Spleen (tissue), 11 donors: ENCODE measurements around the gene AFAP1. TPM values are rescaled to one million over a fixed set of nuclear protein-coding genes. Genes with fewer than 3 reads are reported as not detected.

ENCODE experiments used
- DNase-seq: peaks from one replicate; pipeline ENCODE4 v3.0.0-alpha.2; 2020
- H3K27ac ChIP-seq, 8 donors: fragments of 200-600 bp; sonication (generic) in 7 of 8; 1 replicate in 4 of 8; 2 replicates in 4 of 8; pipeline versions ENCODE4 v1.5.0 to v1.8.0; 2016 to 2021; ENCODE audit warnings: inconsistent platforms in 4 of 8, mild to moderate bottlenecking in 4 of 8, moderate library complexity in 1 of 8
- H3K27me3 ChIP-seq, 7 donors: fragments of 200-600 bp; sonication (generic) in 6 of 7; replicated peaks in 1 of 7; 1 replicate in 4 of 7; 2 replicates in 3 of 7; pipeline versions ENCODE4 v1.5.0 to v1.8.0; 2016 to 2021; ENCODE audit warnings: inconsistent platforms in 3 of 7, mild to moderate bottlenecking in 1 of 7
- H3K36me3 ChIP-seq, 6 donors: fragments of 200-600 bp; sonication (generic) in 5 of 6; 1 replicate in 4 of 6; 2 replicates in 2 of 6; pipeline versions ENCODE4 v1.5.0 to v1.8.0; 2016 to 2021; ENCODE audit warnings: inconsistent platforms in 2 of 6
- H3K4me1 ChIP-seq, 6 donors: fragments of 200-600 bp; sonication (generic) in 5 of 6; 1 replicate in 3 of 6; 2 replicates in 3 of 6; pipeline versions ENCODE4 v1.5.0 to v1.8.0; 2016 to 2021; ENCODE audit warnings: inconsistent platforms in 3 of 6
- H3K4me3 ChIP-seq, 8 donors: fragments of 200-600 bp; sonication (generic) in 7 of 8; 1 replicate in 4 of 8; 2 replicates in 4 of 8; pipeline versions ENCODE4 v1.5.0 to v1.8.0; 2016 to 2021; ENCODE audit warnings: inconsistent platforms in 4 of 8, mild to moderate bottlenecking in 4 of 8, moderate library complexity in 2 of 8
- H3K9me3 ChIP-seq, 8 donors: fragments of 200-600 bp; sonication (generic) in 7 of 8; 1 replicate in 4 of 8; 2 replicates in 4 of 8; pipeline versions ENCODE4 v1.5.0 to v1.8.0; 2016 to 2021; ENCODE audit warnings: inconsistent platforms in 4 of 8
- CTCF ChIP-seq, 11 experiments: fragments of 200-600 bp in 7 of 11; fragments of 450-650 bp in 4 of 11; sonication (generic) in 4 of 11; IDR thresholded peaks in 8 of 11; conservative IDR thresholded peaks in 3 of 11; 1 replicate in 7 of 11; 2 replicates in 4 of 11; pipeline versions ENCODE4 v1.4.0 to v1.8.0; 2016 to 2021; ENCODE audit warnings: antibody characterized with exemption in 11 of 11, inconsistent platforms in 4 of 11, mild to moderate bottlenecking in 1 of 11
- POLR2A ChIP-seq, 3 donors: fragments of 450-650 bp; IDR thresholded peaks; one replicate each; pipeline ENCODE4 v1.5.1; 2017; ENCODE audit warnings: antibody characterized with exemption in 3 of 3, mild to moderate bottlenecking in 1 of 3
- POLR2AphosphoS5 ChIP-seq, 3 donors: sonication (generic); formaldehyde crosslinking; IDR thresholded peaks; one replicate each; pipeline ENCODE4 v1.5.1; 2017; ENCODE audit warnings: antibody characterized with exemption in 3 of 3
- WGBS, 5 donors: extraction: QIAGEN DNeasy Blood & Tissue Kit in 3 of 5; methylation state at CpG; one replicate each; pipeline versions ENCODE4 v1.1.5 to v1.1.7; 2013 to 2018; 5-methylcytosine and 5-hydroxymethylcytosine counted together
- intact Hi-C: fragments of 100-400 bp; cut with DNase I; formaldehyde crosslinking; loops from one replicate; pipeline ENCODE4 v1.15.0; 2023; ENCODE audit warnings: low total_unique reads
- polyA plus RNA-seq, 3 donors: library from polyadenylated mRNA; stranded (reverse); fragments of 200-250 nt; gene quantifications; one replicate each; pipeline ENCODE4 v1.2.1, GENCODE V29; 2013
- total RNA-seq, 7 donors: library from RNA; depleted of rRNA in 3 of 7; stranded (reverse); fragments of >200 nt in 3 of 7; fragmentation: NEBNext Ultra II Directional in 4 of 7; extraction: Animal tissue kit (Norgen Biotek cat#: 25700) in 4 of 7; gene quantifications; one replicate each; pipeline versions ENCODE4 v1.1.0 to v1.2.1, GENCODE V29; 2016 to 2021
- donor health status: healthy with polysubstance abuse.
- donor health status: DM: no; HTN: no; CAD: no; lungs with moderate emphysema.
- donor health status: DM: no; HTN: no; CAD: no.
- donor health status: Bipolar disorder and iron deficiency.
- donor health status: healthy.
- donor health status: DM: no; HTN: no; CAD: no.
- donor health status: DM: yes; HTN: yes; CAD: no.

Gene AFAP1
- total and polyA plus RNA-seq, 10 donors, result 1.6 to 29.2 (median 12.1) TPM

- Histone ChIP-seq H3K4me3 (no peak overlapping the region), H3K27me3 (peaks cover 0 to 25% (median 0%) of the 10 kb centered on the region in 7 donors), H3K9me3 (peaks cover 0 to 8% (median 5%) of the 10 kb centered on the region in 8 donors), H3K36me3 (no peaks in the 10 kb centered on the region), H3K4me1 (peaks cover 11 to 43% (median 24%) of the 10 kb centered on the region in 6 donors), H3K27ac (no peak overlapping the region)
- WGBS, 5 donors, result 46 to 69% (median 63%) methylated on average over 7 of the region's 7 CpGs
- DNase-seq, result peak; percentile 25
- intact Hi-C loops, result no loop called here
- TF ChIP-seq POLR2AphosphoS5 (IDR thresholded peaks at IDR 0.05) (no peak), POLR2A (IDR thresholded peaks at IDR 0.05) (no peak), CTCF (IDR thresholded peaks at IDR 0.05 in 8 of 11, conservative IDR thresholded peaks at IDR 0.05 in 3 of 11) (no peak)
These were observed 19.4 kb upstream of the AFAP1 start for GRCh38 chr4:7959078-7959477.

- Histone ChIP-seq H3K4me3 (no peak overlapping the region), H3K9me3 (peaks cover 0 to 10% (median 6%) of the 10 kb centered on the region in 8 donors), H3K27ac (peak overlapping the region in 1 of 8 donors; percentile 38), H3K36me3 (no peaks in the 10 kb centered on the region), H3K4me1 (peaks cover 11 to 43% (median 24%) of the 10 kb centered on the region in 6 donors), H3K27me3 (peaks cover 0 to 25% (median 0%) of the 10 kb centered on the region in 7 donors)
- peak; percentile 21 for DNase-seq
- TF ChIP-seq POLR2A (IDR thresholded peaks at IDR 0.05) (no peak), CTCF (IDR thresholded peaks at IDR 0.05 in 8 of 11, conservative IDR thresholded peaks at IDR 0.05 in 3 of 11) (no peak)
- intact Hi-C loops, result no loop called here
- WGBS, 5 donors, result 55 to 63% (median 57%) methylated on average over 11 of the region's 11 CpGs
These were observed 17.4 kb upstream of the AFAP1 start for GRCh38 chr4:7956934-7957656.

- TF ChIP-seq CTCF (IDR thresholded peaks at IDR 0.05 in 8 of 11, conservative IDR thresholded peaks at IDR 0.05 in 3 of 11), result no peak
- TF ChIP-seq POLR2AphosphoS5 (IDR thresholded peaks at IDR 0.05), result peak; percentile 81 to 84 (median 83)
- TF ChIP-seq POLR2A (IDR thresholded peaks at IDR 0.05), result no peak
- Histone ChIP-seq H3K4me1 (peaks cover 11 to 39% (median 21%) of the 10 kb centered on the region in 6 donors), H3K9me3 (peaks cover 0 to 10% (median 6%) of the 10 kb centered on the region in 8 donors), H3K27ac (peak overlapping the region in 1 of 8 donors; percentile 38), H3K27me3 (peaks cover 0 to 25% (median 0%) of the 10 kb centered on the region in 7 donors), H3K36me3 (no peaks in the 10 kb centered on the region), H3K4me3 (no peak overlapping the region)
- DNase-seq, result peak; percentile 82
- 47 to 58% (median 49%) methylated on average over 7 to 8 of the region's 8 CpGs for WGBS, 5 donors
- intact Hi-C loops, result no loop called here
These were observed 16.7 kb upstream of the AFAP1 start for GRCh38 chr4:7956270-7956808.

- intact Hi-C loops, result no loop called here
These were observed 15.7 kb upstream of the AFAP1 start for GRCh38 chr4:7955393-7955792.

More at GRCh38 chr4:7955393-7955792, 15.7 kb upstream of the AFAP1 start:
- Histone ChIP-seq H3K9me3 (peaks cover 0 to 10% (median 6%) of the 10 kb centered on the region in 8 donors), H3K4me3 (no peak overlapping the region), H3K27me3 (peaks cover 0 to 25% (median 0%) of the 10 kb centered on the region in 7 donors), H3K27ac (no peak overlapping the region), H3K36me3 (no peaks in the 10 kb centered on the region), H3K4me1 (peaks cover 4 to 30% (median 12%) of the 10 kb centered on the region in 6 donors)
- no peak for DNase-seq
- TF ChIP-seq CTCF (IDR thresholded peaks at IDR 0.05 in 8 of 11, conservative IDR thresholded peaks at IDR 0.05 in 3 of 11) (no peak), POLR2AphosphoS5 (IDR thresholded peaks at IDR 0.05) (no peak), POLR2A (IDR thresholded peaks at IDR 0.05) (no peak)
- 74 to 90% (median 80%) methylated on average over 4 of the region's 4 CpGs for WGBS, 5 donors
